ENCODE results near the gene PTPRD. TPM values are rescaled to one million over a fixed set of nuclear protein-coding genes. Genes with fewer than 3 reads are reported as not detected.
"Not testable (repeated sequence)": the region's sequence is repeated elsewhere in the genome, so short reads cannot be mapped to it uniquely, and the experiment has no call there.

Gene PTPRD
- total RNA-seq, 1 experiment from 2014 or later, result not detected

GRCh38 chr9:8701904-8702303 is 1910.9 kb downstream of the PTPRD start:
- Histone ChIP-seq H3K4me1 (ENCODE audit: control insufficient read depth, insufficient read depth, low read length) (no peaks in the 10 kb centered on the region), H3K4me3 (ENCODE audit: low read depth in 2 of 2, low read length in 2 of 2) (no peak overlapping the region), H3K27ac (ENCODE audit: low read length) (no peak overlapping the region), H3K36me3 (ENCODE audit: control insufficient read depth, insufficient read depth, low read length) (no peaks in the 10 kb centered on the region), H3K9me3 (ENCODE audit: control insufficient read depth, insufficient read depth, low read depth, low read length) (no peaks in the 10 kb centered on the region), H3K27me3 (ENCODE audit: control insufficient read depth, insufficient read depth, low read length) (no peaks in the 10 kb centered on the region)
- CTCF ChIA-PET, result no interaction called here
- POLR2A ChIA-PET, result no interaction called here
- ATAC-seq, result no peak
- in situ Hi-C loops (cut with HindIII; ENCODE audit: low pct_unique_long_range_greater_than_20kb, low sequenced_read_pairs) (no loop called here), intact Hi-C loops (cut with micrococcal nuclease; ENCODE audit: unreplicated experiment) (no loop called here)
- BruUV-seq (replicated peaks), result no TSS peak
- no peak for TF ChIP-seq CTCF (IDR thresholded peaks at IDR 0.05)
- TF ChIP-seq TCF7L2 (IDR thresholded peaks at IDR 0.05; ENCODE audit: low read depth, low read length), result no peak
- TF ChIP-seq POLR2AphosphoS5 (IDR thresholded peaks at IDR 0.05; ENCODE audit: low read depth, low read length), result no peak
- TF ChIP-seq SIN3A (IDR thresholded peaks at IDR 0.05; ENCODE audit: borderline replicate concordance, insufficient read depth, low read depth, low read length), result no peak
- no peak for TF ChIP-seq REST (IDR thresholded peaks at IDR 0.05; ENCODE audit: insufficient read depth in 1 of 2, low read depth in 2 of 2, low read length in 1 of 2)
- DNase-seq (ENCODE audit: low read depth, low spot score), result no peak

GRCh38 chr9:8697565-8697964 is 1915.2 kb downstream of the PTPRD start:
- H3K36me3 ChIP-seq (ENCODE audit: control insufficient read depth, insufficient read depth, low read length); DNase-seq (ENCODE audit: low read depth, low spot score); H3K27ac ChIP-seq (ENCODE audit: low read length); ATAC-seq; H3K9me3 ChIP-seq (ENCODE audit: control insufficient read depth, insufficient read depth, low read depth, low read length); H3K4me1 ChIP-seq (ENCODE audit: control insufficient read depth, insufficient read depth, low read length); in situ Hi-C loops (cut with HindIII; ENCODE audit: low pct_unique_long_range_greater_than_20kb, low sequenced_read_pairs); H3K4me3 ChIP-seq (ENCODE audit: low read depth in 2 of 2, low read length in 2 of 2); POLR2A ChIA-PET; CTCF ChIA-PET; intact Hi-C loops (cut with micrococcal nuclease; ENCODE audit: unreplicated experiment); H3K27me3 ChIP-seq (ENCODE audit: control insufficient read depth, insufficient read depth, low read length); BruUV-seq (replicated peaks): not testable (repeated sequence)

GRCh38 chr9:8696516-8696915 is 1916.3 kb downstream of the PTPRD start:
- ATAC-seq, result no peak
- POLR2A ChIA-PET, result no interaction called here
- no TSS peak for BruUV-seq (replicated peaks)
- no peak for TF ChIP-seq POLR2AphosphoS5 (IDR thresholded peaks at IDR 0.05; ENCODE audit: low read depth, low read length)
- TF ChIP-seq SIN3A (IDR thresholded peaks at IDR 0.05; ENCODE audit: borderline replicate concordance, insufficient read depth, low read depth, low read length), result no peak
- no peak for TF ChIP-seq CTCF (IDR thresholded peaks at IDR 0.05)
- no peak for TF ChIP-seq TCF7L2 (IDR thresholded peaks at IDR 0.05; ENCODE audit: low read depth, low read length)
- no peak for TF ChIP-seq REST (IDR thresholded peaks at IDR 0.05; ENCODE audit: insufficient read depth in 1 of 2, low read depth in 2 of 2, low read length in 1 of 2)
- intact Hi-C loops (cut with micrococcal nuclease; ENCODE audit: unreplicated experiment), result no loop called here
- Histone ChIP-seq H3K27ac (ENCODE audit: low read length) (no peak overlapping the region), H3K4me1 (ENCODE audit: control insufficient read depth, insufficient read depth, low read length) (no peaks in the 10 kb centered on the region), H3K9me3 (ENCODE audit: control insufficient read depth, insufficient read depth, low read depth, low read length) (no peaks in the 10 kb centered on the region), H3K4me3 (ENCODE audit: low read depth in 2 of 2, low read length in 2 of 2) (no peak overlapping the region), H3K36me3 (ENCODE audit: control insufficient read depth, insufficient read depth, low read length) (no peaks in the 10 kb centered on the region), H3K27me3 (ENCODE audit: control insufficient read depth, insufficient read depth, low read length) (no peaks in the 10 kb centered on the region)
- in situ Hi-C loops (cut with HindIII; ENCODE audit: low pct_unique_long_range_greater_than_20kb, low sequenced_read_pairs), result no loop called here
- no peak for DNase-seq (ENCODE audit: low read depth, low spot score)
- CTCF ChIA-PET, result no interaction called here
